Gastroesophageal sphincter (tissue), 3 donors: ENCODE data around the gene FAM43A.

Experiments
- CTCF ChIP-seq, 4 experiments: fragments of 200-600 bp in 2 of 4; fragments of 450-650 bp in 2 of 4; sonication (generic) in 1 of 4; IDR thresholded peaks; one replicate each; pipeline ENCODE4 v1.5.1; 2017 to 2019; ENCODE audit warnings: antibody characterized with exemption in 4 of 4, mild to moderate bottlenecking in 2 of 4, moderate library complexity in 2 of 4
- EP300 ChIP-seq: sonication (generic); formaldehyde crosslinking; IDR thresholded peaks from one replicate; pipeline ENCODE4 v1.6.1; 2017; ENCODE audit warnings: antibody characterized with exemption, mild to moderate bottlenecking
- POLR2A ChIP-seq, 2 donors: fragments of 450-650 bp; IDR thresholded peaks; one replicate each; pipeline ENCODE4 v1.6.1; 2017; ENCODE audit warnings: antibody characterized with exemption in 2 of 2, mild to moderate bottlenecking in 2 of 2, moderate library complexity in 1 of 2
- POLR2AphosphoS5 ChIP-seq: sonication (generic); formaldehyde crosslinking; IDR thresholded peaks from one replicate; pipeline ENCODE4 v1.6.1; 2017; ENCODE audit warnings: antibody characterized with exemption

DNA sequence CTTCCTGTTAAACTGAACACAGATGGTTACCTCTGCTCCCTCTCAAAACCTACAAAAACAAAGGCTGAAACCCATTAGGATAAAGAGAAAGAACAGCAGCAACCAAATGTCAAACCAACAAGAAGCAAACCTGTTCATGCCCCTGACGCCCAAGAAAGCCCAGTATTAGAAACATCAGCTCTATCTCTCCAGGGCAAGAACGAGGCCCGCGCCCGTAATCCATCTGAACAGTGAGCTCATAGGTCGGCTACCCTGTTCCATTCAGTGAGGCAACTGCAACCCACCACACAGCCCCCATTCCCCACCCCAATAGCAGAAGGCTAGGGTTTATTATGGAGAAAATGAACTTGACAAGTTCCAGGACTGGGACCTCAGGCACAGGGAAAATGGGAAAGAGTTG lies 23.7 kb upstream of the FAM43A start:
- no peak for TF ChIP-seq CTCF (IDR thresholded peaks at IDR 0.05)
- TF ChIP-seq POLR2A (IDR thresholded peaks at IDR 0.05), result no peak
- no peak for TF ChIP-seq POLR2AphosphoS5
- TF ChIP-seq EP300, result no peak
